Measurements from ENCODE around the gene ARL3. TPM values are rescaled to one million over a fixed set of nuclear protein-coding genes. Genes with fewer than 3 reads are reported as not detected.
A peak's percentile ranks its signal among the peaks of the same experiment; 100 is the strongest.
"Not testable (repeated sequence)": the region's sequence is repeated elsewhere in the genome, so short reads cannot be mapped to it uniquely, and the experiment has no call there.

The ARL3 gene, protein sequence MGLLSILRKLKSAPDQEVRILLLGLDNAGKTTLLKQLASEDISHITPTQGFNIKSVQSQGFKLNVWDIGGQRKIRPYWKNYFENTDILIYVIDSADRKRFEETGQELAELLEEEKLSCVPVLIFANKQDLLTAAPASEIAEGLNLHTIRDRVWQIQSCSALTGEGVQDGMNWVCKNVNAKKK
- polyA plus RNA-seq (ENCODE audit: low read depth in 6 of 6), result 1 to 10 TPM in 5 of 6 donors, under 1 TPM in 1; 0.52 to 1.9 (median 1.6) TPM

DNA sequence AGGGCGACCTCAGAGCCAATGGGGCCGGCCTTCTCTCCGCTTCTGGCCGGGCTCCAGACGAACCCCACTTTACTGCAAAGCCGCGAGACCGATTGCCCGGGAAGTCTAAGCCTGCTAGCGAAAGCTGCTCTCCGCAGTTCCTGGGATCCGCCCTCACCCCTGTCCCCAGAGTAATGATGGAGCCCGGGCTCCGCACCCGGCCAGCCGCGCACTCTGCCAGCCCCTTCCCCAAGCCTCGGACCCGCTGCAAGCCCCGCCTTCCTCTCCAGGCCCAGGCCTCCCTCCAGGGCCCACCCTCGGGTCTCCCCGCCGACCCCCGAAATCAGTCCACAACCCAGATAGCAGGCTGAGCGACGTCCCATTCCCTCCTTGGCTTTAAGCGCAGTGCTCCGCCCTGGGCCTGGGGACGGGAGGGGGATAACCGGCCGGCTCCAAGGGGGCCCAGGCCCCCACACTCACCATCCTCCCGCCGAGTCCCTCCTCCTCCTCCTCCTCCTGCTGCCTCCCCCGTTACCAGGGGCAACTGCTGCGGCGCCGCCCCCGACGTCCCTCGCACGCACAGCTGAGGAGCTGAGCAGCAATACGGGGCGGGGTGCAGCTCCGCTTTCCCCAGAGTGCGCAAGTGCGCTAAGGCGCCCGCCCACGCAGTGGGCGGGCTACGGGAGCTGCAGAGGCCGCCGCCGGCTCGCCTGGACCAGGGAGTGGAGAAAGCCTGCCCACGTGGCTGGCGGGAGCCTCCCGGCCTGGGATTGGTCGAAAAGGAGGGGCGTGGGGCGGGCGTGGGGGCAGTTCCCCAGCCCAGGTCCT lies at the start of gene ARL3:
Gene ARL3 (minus strand): TSS at position 584 of the 807 bp plus-strand sequence. CDS start 122 bp downstream, at position 462.
- Mint-ChIP-seq H3K27me3 (no peaks in the 10 kb centered on the region), H3K4me3 (peak within 1 kb of the TSS; percentile 88 to 99 (median 96)), H3K9me3 (no peaks in the 10 kb centered on the region), H3K27ac (peak within 1 kb of the TSS; percentile 91 to 98 (median 95)), H3K4me1 (peaks cover 23 to 38% (median 33%) of the 10 kb centered on the region in 3 donors), H3K36me3 (peaks cover 0 to 4% of the 10 kb centered on the region in 2 donors)
- peak; percentile 90 for DNase-seq
- ATAC-seq (ENCODE audit: low read depth in 2 of 2), result peak; percentile 84 to 85

DNA sequence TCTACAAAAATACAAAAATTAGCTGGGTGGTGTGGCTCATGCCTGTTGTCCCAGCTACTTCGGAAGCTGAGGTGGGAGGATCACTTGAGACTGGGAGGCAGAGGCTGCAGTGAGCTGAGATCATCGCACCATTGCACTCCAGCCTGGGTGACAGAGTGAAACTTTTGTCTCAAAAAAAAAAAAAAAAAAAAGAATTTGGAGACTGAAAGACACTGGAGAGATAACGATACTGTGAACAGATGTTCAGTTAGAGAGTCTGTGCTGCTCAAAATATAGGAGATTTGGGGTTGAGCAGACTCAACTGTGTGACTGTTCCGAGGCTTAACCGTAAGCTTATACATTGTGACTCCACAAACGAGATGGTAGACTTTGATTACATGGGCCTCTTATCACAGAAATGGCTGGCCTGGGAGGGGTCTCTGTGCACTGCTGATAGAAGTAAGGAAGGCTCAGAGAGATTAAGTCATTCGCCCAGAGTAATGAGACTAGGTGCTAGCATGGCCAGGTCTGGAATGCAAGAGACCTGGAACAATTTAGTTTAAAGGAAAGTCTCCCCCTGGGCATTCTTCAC lies 48.9 kb upstream of the ARL3 start:
- Mint-ChIP-seq H3K27ac (peak overlapping the region in 3 of 6 donors; percentile 3 to 72 (median 28)), H3K4me3 (no peak overlapping the region)
- no peak for ATAC-seq (ENCODE audit: low read depth in 2 of 2)

DNA sequence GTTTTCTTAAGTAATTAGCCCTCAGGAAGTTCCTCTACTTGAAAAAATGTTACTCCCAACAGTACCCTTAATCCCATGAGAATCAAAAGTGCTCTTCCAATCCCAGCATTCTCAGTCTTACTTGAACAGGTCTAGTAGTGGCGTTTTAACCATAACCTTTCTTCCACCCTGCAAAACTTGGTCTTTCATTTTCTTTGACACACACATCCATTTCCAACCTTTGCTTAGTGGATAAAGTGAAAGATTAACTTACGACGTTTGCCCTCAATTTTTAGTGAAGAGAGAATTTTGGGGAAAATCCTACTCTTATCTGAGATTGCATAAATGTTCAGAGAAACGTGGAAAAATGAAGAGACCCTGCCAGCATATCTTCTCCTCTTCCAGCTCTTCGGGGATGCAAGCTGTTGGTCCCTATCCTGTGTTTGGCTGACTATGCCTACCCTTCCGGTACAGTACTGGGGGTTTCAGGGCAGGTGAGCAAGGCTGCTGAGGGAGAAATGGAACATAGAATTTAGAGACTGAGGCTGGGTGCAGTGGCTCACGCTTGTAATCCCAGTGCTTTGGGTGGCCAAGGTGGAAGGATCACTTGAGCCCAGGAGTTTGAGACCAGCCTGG lies 48.3 kb upstream of the ARL3 start:
- Mint-ChIP-seq H3K9me3 (peaks cover 0 to 3% (median 0%) of the 10 kb centered on the region in 7 donors), H3K27me3 (no peaks in the 10 kb centered on the region), H3K36me3 (peaks cover 5 to 16% of the 10 kb centered on the region in 2 donors), H3K4me3 (no peak overlapping the region), H3K4me1 (peaks cover 25 to 42% (median 39%) of the 10 kb centered on the region in 3 donors), H3K27ac (peak overlapping the region in 2 of 6 donors; percentile 3 to 28)
- DNase-seq, result no peak
- no peak for ATAC-seq (ENCODE audit: low read depth in 2 of 2)

More for the DNA sequence above, 48.9 kb upstream of the ARL3 start:
- Mint-ChIP-seq H3K27me3 (no peaks in the 10 kb centered on the region), H3K36me3 (peaks cover 5 to 15% of the 10 kb centered on the region in 2 donors), H3K9me3 (peaks cover 0 to 3% (median 0%) of the 10 kb centered on the region in 7 donors), H3K4me1 (peaks cover 29 to 41% (median 34%) of the 10 kb centered on the region in 3 donors)
- DNase-seq, result no peak

DNA sequence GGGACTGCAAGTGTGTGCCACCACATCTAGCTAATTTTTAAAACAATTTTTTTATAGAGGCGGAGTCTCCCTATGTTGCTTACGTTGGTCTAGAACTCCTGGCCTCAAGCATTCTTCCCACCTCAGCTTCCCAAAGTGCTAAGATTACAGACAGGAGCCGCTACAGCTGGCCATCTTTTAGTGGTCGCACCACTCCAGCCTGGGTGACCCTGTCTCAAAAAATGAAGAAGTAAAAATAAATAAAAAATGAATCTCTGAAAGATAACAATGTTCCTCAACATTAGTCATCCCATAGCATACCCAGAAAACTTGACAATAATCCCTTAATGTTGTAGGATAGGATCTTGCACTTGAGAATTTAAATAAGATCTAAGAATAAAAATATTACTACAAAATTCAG lies 47.8 kb upstream of the ARL3 start:
- Mint-ChIP-seq H3K4me1 (peaks cover 22 to 42% (median 39%) of the 10 kb centered on the region in 3 donors), H3K9me3 (peaks cover 0 to 3% (median 0%) of the 10 kb centered on the region in 7 donors), H3K36me3 (peaks cover 5 to 16% of the 10 kb centered on the region in 2 donors), H3K27ac (no peak overlapping the region), H3K27me3 (no peaks in the 10 kb centered on the region), H3K4me3 (peak overlapping the region in 1 of 8 donors; percentile 8)
- DNase-seq, result no peak
- ATAC-seq (ENCODE audit: low read depth in 2 of 2), result no peak

DNA sequence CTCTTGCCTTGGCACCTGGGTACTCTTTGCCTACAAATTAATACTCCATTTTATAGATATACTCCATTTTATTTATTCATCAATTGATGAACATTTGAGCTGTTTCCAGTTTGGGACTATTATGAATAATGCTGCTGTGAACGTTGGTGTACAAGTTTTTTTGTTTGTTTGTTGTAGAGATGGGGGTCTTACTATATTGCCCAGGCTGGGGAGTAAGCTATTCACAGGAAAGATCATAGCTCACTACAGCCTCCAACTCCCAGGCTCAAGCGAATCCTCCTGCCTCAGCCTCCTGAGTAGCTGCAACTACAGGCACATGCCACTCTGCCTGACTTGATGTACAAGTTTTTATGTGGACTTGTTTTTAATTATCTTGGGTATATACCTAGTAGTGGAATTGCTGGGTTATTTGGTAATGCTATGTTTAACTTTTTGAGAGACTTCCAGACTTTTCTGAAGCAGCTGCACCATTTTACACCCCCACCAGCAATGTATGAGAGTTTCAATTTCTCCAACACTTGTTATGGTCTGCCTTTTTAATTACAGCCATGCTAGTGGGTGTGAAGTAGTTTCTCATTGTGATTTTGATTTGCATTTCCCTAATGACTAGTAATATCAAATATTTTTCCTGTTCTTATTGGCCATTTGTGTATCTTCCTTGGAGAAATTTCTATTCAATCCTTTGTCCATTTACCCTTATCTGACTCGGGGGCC lies 45.5 kb upstream of the ARL3 start:
- Mint-ChIP-seq H3K4me1 (peaks cover 14 to 43% (median 40%) of the 10 kb centered on the region in 3 donors), H3K4me3 (no peak overlapping the region)
- no peak for ATAC-seq (ENCODE audit: low read depth in 2 of 2)

DNA sequence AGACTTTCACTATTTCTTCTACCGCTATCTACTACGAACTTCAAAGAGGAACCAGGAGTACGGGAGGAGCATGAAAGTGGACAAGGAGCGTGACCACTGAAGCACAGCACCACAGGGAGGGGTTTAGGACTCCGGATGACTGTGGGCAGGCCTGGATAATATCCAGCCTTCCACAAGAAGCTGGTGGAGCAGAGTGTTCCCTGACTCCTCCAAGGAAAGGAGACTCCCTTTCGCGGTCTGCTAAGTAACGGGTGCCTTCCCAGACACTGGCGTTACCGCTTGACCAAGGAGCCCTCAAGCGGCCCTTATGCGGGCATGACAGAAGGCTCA lies 44.7 kb upstream of the ARL3 start:
- peak overlapping the region in 2 of 6 donors; percentile 5 to 80 for H3K27ac Mint-ChIP-seq

More for the DNA sequence above, 45.5 kb upstream of the ARL3 start:
- Mint-ChIP-seq H3K36me3 (peaks cover 5 to 16% of the 10 kb centered on the region in 2 donors), H3K27ac (peak overlapping the region in 1 of 6 donors; percentile 23), H3K27me3 (no peaks in the 10 kb centered on the region), H3K9me3 (peaks cover 0 to 3% (median 0%) of the 10 kb centered on the region in 7 donors)
- no peak for DNase-seq

DNA sequence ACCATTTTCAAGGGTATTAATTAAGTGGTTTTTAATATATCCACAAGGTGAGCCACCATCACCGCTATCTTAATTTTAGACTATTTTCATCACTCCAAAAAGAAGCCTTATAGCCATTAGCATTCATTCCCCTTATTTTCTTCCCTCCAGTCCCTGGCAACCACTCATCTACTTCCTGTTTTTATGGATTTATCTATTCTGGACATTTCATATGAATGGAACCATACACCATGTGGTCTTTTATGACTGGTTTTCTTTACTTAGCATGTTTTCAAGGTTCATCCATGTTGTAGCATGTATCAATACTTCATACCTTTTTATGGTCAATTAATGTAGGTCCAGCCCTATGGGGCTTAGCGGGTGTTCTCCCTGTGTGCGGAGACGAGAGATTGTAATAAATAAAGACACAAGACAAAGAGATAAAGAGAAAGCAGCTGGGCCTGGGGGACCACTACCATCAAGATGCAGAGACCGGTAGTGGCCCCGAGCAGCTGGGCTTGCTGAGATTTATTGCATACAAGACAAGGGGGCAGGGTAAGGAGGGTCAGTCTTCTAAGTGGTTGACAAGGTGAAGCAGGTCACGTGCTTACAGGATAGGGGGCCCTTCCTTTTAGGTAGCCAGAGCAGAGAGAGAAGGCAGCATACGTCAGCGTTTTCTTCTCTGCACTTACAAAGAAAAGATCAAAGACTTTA lies 44.2 kb upstream of the ARL3 start:
- peaks cover 16 to 46% (median 44%) of the 10 kb centered on the region in 3 donors for H3K4me1 Mint-ChIP-seq
- DNase-seq (no peak), ATAC-seq (ENCODE audit: low read depth in 2 of 2) (no peak)
- peaks cover 5 to 16% of the 10 kb centered on the region in 2 donors for H3K36me3 Mint-ChIP-seq
- peak overlapping the region in 1 of 8 donors; percentile 48 for H3K4me3 Mint-ChIP-seq
- peak overlapping the region in 3 of 6 donors; percentile 5 to 86 (median 80) for H3K27ac Mint-ChIP-seq
- H3K27me3 Mint-ChIP-seq, result no peaks in the 10 kb centered on the region
- peaks cover 0 to 3% (median 0%) of the 10 kb centered on the region in 7 donors for H3K9me3 Mint-ChIP-seq

More for the DNA sequence above, 44.7 kb upstream of the ARL3 start:
- not testable (repeated sequence) for DNase-seq; H3K4me3 Mint-ChIP-seq; H3K27me3 Mint-ChIP-seq; H3K9me3 Mint-ChIP-seq; ATAC-seq (ENCODE audit: low read depth in 2 of 2)
- peaks cover 5 to 16% of the 10 kb centered on the region in 2 donors for H3K36me3 Mint-ChIP-seq
- peaks cover 14 to 42% (median 40%) of the 10 kb centered on the region in 3 donors for H3K4me1 Mint-ChIP-seq

DNA sequence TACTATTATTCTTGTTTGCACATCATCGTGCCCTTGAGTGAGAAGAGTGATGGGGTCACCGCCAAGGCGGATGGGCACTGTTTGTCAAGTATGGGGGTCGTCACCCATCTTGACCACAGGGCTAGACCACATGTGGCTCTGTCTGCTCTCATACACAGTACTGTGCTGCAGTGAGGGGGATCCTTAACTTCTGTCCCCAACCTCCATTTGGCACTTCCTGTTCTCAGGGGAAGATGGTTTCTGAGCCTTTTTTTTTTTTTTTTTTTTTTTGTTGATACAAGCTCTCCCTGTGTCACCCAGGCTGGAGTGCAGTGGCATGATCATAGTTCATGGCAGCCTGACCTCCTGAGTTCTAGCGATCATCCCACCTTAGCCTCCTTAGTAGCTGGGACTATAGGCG lies 43.1 kb upstream of the ARL3 start:
- H3K4me1 Mint-ChIP-seq, result peaks cover 21 to 53% (median 50%) of the 10 kb centered on the region in 3 donors
- ATAC-seq (ENCODE audit: low read depth in 2 of 2), result no peak
- H3K27me3 Mint-ChIP-seq, result no peaks in the 10 kb centered on the region
- peaks cover 0 to 3% (median 0%) of the 10 kb centered on the region in 7 donors for H3K9me3 Mint-ChIP-seq
- H3K4me3 Mint-ChIP-seq, result no peak overlapping the region
- no peak for DNase-seq
- H3K36me3 Mint-ChIP-seq, result peaks cover 5 to 16% of the 10 kb centered on the region in 2 donors
- H3K27ac Mint-ChIP-seq, result peak overlapping the region in 2 of 6 donors; percentile 16 to 37

DNA sequence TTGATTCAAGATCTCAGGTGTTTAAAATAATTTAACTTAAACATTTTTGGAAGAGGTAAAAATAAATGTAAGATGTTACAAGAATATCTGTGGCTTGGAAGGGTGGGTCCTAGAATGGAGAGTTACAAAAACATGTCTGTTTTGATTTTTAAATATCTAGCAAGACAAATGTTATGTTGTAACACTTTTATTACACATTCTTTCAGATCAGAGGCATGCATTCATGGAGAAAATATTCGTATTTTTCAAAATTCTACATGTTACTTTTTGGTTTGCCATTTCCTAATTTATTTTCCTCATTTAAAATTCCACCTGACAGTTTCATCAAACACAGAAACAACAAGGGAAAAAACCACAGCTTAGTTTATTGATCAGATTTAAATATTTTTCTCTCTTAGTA lies 39.5 kb upstream of the ARL3 start:
- DNase-seq, result no peak
- Mint-ChIP-seq H3K27me3 (no peaks in the 10 kb centered on the region), H3K4me1 (peaks cover 31 to 66% (median 58%) of the 10 kb centered on the region in 3 donors), H3K9me3 (peaks cover 0 to 3% (median 0%) of the 10 kb centered on the region in 7 donors), H3K36me3 (peaks cover 8 to 9% of the 10 kb centered on the region in 2 donors), H3K4me3 (no peak overlapping the region), H3K27ac (peak overlapping the region in 2 of 6 donors; percentile 33 to 36)
- ATAC-seq (ENCODE audit: low read depth in 2 of 2), result no peak

DNA sequence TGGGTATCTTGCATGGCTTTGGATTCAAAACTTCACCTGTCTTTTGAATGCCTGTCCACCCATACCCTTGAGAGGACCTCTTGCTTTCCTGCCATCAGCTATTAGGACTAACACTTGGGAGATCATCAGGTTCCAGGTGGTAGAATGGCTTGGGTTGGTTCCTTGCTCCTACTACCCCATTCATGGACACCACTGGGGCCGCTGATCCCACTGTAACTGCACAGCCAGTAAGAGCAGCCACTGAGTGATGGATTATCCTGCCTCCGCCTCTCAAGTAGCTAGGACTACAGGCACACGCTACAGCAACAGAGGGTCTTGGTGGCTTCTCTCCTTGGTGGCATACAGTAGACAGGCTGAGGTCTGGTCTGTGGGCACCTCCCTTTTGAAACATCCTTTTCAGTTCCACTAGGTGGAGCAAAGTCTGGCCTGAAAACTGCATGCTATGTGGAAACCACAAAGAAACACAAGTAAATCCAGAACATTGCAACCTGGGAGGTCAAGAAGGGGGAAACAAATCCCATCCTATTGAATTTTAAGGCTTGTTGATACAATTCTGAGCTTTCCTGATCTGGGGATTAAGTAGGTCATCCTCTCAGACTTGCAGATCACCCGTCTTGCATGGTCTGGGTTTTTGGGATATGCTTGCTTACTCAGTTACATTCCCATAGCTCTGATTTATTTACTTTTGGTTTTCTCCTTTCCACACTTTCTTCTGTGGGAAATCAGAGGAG lies 38.9 kb upstream of the ARL3 start:
- Mint-ChIP-seq H3K27me3 (no peaks in the 10 kb centered on the region), H3K4me1 (peaks cover 31 to 66% (median 57%) of the 10 kb centered on the region in 3 donors), H3K36me3 (peaks cover 5 to 14% of the 10 kb centered on the region in 2 donors), H3K4me3 (peak overlapping the region in 1 of 8 donors; percentile 12), H3K27ac (peak overlapping the region in 5 of 6 donors; percentile 33 to 79 (median 39)), H3K9me3 (peaks cover 0 to 3% (median 0%) of the 10 kb centered on the region in 7 donors)
- ATAC-seq (ENCODE audit: low read depth in 2 of 2) (peak; percentile 34 to 67), DNase-seq (no peak)

DNA sequence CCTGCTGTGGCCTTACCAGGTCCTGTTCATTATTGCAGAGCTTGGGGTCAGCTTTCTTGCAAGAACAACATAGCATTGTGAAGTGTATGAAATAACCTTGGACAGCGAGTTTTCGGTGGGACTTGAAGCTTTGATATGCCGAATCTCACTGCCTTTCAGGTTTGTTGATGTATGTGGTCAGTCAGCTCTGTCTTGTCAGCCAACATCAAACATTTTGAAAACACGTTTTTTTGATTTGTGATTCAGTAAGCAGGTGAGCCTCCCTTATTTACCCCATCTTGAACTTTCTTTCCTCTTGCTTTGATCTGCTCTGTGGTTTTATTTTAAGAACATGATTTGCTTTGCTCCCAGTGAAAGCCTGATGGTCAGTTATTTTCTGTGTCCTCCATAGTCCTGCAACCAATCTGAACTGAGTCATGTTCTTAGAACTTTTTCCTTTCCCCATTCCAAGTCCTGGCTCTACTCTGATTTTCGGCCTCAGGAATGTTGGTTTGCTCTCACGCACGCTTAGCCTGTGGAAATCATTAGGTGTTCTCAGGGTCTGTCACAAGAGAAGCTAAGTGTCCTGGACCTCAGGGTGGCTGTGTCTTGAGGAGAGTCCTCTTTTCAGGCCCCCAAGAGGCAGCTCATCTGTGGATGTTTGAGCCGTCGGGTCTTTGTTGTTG lies 38.2 kb upstream of the ARL3 start:
- Mint-ChIP-seq H3K36me3 (peaks cover 4 to 16% of the 10 kb centered on the region in 2 donors), H3K4me3 (peak overlapping the region in 1 of 8 donors; percentile 12), H3K4me1 (peaks cover 31 to 59% (median 50%) of the 10 kb centered on the region in 3 donors), H3K9me3 (peaks cover 0 to 3% (median 0%) of the 10 kb centered on the region in 7 donors), H3K27me3 (no peaks in the 10 kb centered on the region), H3K27ac (peak overlapping the region in 4 of 6 donors; percentile 20 to 79 (median 36))
- no peak for DNase-seq
- no peak for ATAC-seq (ENCODE audit: low read depth in 2 of 2)
